Erythroblast (primary cell): ENCODE measurements around the gene TEDC2.

ENCODE experiments used
- GATA1 ChIP-seq: IDR thresholded peaks from 2 replicates; pipeline ENCODE4 v1.6.1; 2011; ENCODE audit warnings: low read depth, mild to moderate bottlenecking, control low read depth, low read length, moderate library complexity
- POLR2A ChIP-seq: IDR thresholded peaks from 2 replicates; pipeline ENCODE4 v1.6.1; 2011; ENCODE audit warnings: mild to moderate bottlenecking, low read length

GRCh38 chr16:2475413-2476344, 15.8 kb downstream of the TEDC2 start:
- TF ChIP-seq POLR2A (no peak), GATA1 (no peak)
